GM21381 (cell line): ENCODE measurements around the gene GFAP.
"Not testable (repeated sequence)": the region's sequence is repeated elsewhere in the genome, so short reads cannot be mapped to it uniquely, and the experiment has no call there.

Source experiments
- ATAC-seq: cut with Tn5 transposase; IDR thresholded peaks from one replicate; pipeline ENCODE4 v1.9.1; 2021; ENCODE audit warnings: mild to moderate bottlenecking, moderate library complexity; ENCODE audit not compliant: unreplicated experiment

GFAP gene

GRCh38 chr17:44915321-44915726 is at the start of gene GFAP:
Gene GFAP (minus strand): TSS chr17:44915500. CDS start chr17:44915486, 14 bp downstream.
- no peak for ATAC-seq

GRCh38 chr17:44961921-44962350 is 46.6 kb upstream of the GFAP start:
- ATAC-seq, result no peak

- no peak for ATAC-seq
These were observed 45.4 kb upstream of the GFAP start for GRCh38 chr17:44960691-44961090.

- no peak for ATAC-seq
These were observed 44.7 kb upstream of the GFAP start for GRCh38 chr17:44959821-44960531.

- ATAC-seq, result no peak
These were observed 42.0 kb upstream of the GFAP start for GRCh38 chr17:44956998-44957981.

DNA sequence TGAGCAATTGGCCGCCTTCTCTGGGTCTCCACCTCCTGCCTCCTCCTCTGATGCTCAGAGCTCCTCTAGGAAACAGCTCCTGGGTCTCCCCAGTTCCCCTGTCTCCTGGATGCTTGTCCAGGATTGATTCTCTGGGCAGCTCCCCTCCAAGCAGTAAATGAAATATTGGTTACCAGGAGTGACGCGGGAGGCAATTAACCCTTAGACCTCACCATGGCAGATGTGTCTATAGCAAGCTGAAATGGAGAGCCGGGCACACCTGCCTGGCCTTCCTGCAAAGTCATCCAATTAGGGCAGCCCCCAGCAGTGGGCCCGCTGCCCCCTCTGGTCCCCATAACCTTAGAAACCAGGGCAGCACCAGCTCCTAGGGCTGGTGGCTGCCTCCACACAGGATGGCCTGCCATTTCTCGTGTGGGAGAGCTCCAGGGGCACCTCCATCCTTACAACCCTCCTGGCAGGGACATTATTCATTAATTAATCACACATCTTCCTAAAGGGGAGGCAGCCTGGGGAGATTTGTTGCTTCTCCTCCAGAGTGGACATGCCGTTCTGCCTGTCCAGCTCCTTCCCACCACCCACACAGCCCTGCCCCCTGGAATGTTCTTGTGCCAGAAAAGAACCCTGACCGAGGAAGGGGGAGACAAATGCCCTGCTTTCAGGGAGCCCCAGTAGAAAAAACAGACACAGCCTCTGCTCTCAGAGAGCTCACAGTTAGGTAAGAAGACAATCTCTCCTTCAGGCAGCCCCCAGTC is 40.5 kb upstream of the GFAP start:
- no peak for ATAC-seq

DNA sequence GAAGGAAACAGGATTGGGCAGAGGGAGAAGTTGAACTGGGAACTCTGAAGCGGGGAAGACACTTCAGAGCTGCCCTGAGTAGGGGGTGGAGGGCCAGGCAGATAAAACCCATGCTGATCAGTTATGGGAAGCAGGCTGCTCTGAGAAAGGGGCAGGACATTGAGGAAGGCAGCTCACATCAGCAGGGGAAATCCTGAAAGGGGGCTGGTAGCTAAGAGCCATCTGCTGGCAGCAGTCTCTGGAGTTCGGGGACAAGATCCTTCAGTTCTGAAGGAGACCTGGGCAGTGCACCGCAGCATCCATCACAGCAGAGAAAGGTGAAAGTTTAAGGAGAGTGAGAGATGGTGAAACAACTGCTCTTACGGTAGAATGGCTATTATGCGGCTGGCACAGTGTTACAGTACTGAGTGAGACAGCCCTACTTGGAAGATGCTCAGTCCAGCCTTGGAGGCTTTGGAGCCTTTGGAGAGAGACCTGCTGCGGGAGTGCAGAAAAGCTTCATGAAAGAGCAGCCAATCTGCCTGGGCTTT is 37.7 kb upstream of the GFAP start:
- ATAC-seq, result no peak

- no peak for ATAC-seq
These were observed 33.1 kb upstream of the GFAP start for GRCh38 chr17:44948315-44948795.

GRCh38 chr17:44947461-44948314 is 32.4 kb upstream of the GFAP start, which contains the start of gene KIF18B:
Gene KIF18B (minus strand): TSS chr17:44947773. CDS start chr17:44936344, 11,429 bp downstream.
- ATAC-seq, result peak; percentile 91

DNA sequence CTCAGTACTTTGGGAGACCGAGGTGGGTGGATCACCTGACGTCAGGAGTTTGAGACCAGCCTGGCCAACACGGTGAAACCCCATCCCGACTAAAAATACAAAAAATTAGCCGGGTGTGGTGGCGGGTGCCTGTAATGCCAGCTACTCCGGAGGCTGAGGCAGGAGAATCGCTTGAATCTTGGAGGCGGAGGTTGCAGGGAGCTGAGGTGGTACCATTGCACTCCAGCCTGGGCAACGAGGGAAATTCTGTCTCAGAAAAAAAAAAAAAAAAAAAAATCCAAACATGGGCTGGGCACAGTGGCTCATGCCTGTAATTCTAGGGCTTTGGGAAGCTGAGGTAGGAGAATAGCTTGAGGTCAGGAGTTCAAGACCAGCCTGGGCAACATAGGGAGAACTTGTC is 30.4 kb upstream of the GFAP start:
- not testable (repeated sequence) for ATAC-seq

- ATAC-seq, result no peak
These were observed 27.2 kb upstream of the GFAP start for GRCh38 chr17:44942456-44942855.

DNA sequence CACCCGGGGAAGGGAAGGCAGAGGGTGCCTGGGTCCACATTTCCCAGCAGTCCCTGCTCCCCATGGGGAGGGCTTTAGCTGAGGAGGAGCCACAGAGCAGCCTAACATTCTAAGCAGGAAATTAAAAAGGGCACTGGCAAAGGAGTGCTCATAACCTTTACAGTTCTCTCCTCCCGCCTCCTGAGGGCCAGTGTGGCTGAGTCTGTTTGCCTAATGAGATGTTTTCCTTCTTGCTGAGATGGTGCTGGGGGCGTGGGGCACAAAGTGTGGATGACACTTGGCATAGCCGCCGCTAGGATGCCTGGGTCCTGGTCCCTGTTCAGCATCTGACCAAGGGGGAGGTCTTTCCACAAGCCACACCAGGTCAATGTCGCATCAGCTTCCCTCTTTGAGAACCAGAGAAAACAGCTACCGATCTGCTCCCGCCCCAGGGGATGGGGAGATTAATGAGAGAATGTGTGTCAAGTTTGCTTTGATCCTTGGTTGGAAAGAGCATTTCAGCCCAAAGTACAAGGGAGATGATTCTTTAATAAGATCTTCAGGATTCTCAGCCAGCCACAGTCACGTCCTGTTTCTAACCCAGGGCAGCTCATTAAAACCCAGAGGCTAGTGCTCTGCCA is 26.5 kb upstream of the GFAP start:
- ATAC-seq, result no peak

DNA sequence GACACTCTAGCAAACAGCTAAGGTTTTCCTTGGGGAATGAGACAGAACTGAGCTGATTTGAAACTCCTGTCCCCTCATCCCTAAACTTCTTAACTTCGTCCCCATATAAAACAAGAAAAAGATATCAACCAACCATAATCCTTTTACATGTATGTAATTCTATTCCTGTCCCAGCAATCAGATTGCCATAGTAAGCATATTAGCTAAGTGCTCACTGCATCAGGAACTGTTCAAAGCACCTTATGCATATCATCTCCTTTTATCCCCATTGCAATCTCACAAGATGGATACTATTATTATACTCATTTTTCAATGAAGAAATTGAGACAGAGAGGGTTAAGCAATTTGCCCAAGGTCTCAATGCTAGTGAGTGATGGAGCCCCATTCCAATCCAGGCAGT is 25.5 kb upstream of the GFAP start:
- no peak for ATAC-seq

GRCh38 chr17:44940317-44940716 is 25.0 kb upstream of the GFAP start:
- ATAC-seq, result no peak

DNA sequence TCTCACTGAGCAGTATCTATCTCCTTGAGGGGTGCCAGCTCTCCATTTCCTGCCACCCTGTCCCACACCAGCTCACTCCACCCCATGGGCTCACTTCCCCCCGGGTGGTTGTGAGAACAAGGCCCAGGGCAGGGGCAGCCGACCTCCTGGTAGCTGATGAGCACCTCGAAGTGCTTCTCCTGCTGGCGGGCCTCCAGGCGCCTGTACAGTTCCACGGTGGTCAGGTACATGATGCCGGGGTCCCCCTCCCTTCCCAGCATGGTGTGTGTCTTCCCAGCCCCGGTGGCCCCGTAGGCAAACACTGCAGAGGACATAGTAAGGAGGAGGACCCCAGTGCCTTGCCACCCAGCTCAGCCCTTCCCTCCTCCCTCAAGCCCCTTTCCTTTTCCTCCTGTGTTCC is 19.8 kb upstream of the GFAP start:
- ATAC-seq, result no peak

GRCh38 chr17:44934745-44935105 is 19.4 kb upstream of the GFAP start:
- no peak for ATAC-seq

- ATAC-seq, result no peak
These were observed 18.8 kb upstream of the GFAP start for GRCh38 chr17:44933824-44934744.

GRCh38 chr17:44932787-44933097 is 17.4 kb upstream of the GFAP start:
- no peak for ATAC-seq
